A549 (cell line): ENCODE results near the gene SYNE4.

ENCODE experiments used
- CHD4 ChIP-seq: fragments of 200-600 bp; sonication (generic); IDR thresholded peaks from 2 replicates; pipeline ENCODE4 v1.6.1; 2016; ENCODE audit warnings: antibody characterized with exemption, mild to moderate bottlenecking, borderline replicate concordance
- RARB ChIP-seq: fragments of 250-450 bp; sonication (Bioruptor Pico); IDR thresholded peaks from 2 replicates; pipeline ENCODE4 v1.8.0; 2021; ENCODE audit warnings: mild to moderate bottlenecking, moderate library complexity
- TF ChIP-seq, protein P1 (sequence below): fragments of 250-450 bp; sonication (Bioruptor Pico); IDR thresholded peaks from 2 replicates; pipeline ENCODE4 v1.5.0; 2021; ENCODE audit warnings: mild to moderate bottlenecking, moderate library complexity, borderline replicate concordance
- TF ChIP-seq, protein P2 (sequence below): IDR thresholded peaks from 2 replicates; pipeline ENCODE4 v1.6.1; 2012; ENCODE audit warnings: low read depth, borderline replicate concordance
- TF ChIP-seq, protein P3 (sequence below): fragments of >200 bp; sonication (Bioruptor Twin); formaldehyde crosslinking; IDR thresholded peaks from 3 replicates; pipeline ENCODE4 v1.5.1; 2016

DNA sequence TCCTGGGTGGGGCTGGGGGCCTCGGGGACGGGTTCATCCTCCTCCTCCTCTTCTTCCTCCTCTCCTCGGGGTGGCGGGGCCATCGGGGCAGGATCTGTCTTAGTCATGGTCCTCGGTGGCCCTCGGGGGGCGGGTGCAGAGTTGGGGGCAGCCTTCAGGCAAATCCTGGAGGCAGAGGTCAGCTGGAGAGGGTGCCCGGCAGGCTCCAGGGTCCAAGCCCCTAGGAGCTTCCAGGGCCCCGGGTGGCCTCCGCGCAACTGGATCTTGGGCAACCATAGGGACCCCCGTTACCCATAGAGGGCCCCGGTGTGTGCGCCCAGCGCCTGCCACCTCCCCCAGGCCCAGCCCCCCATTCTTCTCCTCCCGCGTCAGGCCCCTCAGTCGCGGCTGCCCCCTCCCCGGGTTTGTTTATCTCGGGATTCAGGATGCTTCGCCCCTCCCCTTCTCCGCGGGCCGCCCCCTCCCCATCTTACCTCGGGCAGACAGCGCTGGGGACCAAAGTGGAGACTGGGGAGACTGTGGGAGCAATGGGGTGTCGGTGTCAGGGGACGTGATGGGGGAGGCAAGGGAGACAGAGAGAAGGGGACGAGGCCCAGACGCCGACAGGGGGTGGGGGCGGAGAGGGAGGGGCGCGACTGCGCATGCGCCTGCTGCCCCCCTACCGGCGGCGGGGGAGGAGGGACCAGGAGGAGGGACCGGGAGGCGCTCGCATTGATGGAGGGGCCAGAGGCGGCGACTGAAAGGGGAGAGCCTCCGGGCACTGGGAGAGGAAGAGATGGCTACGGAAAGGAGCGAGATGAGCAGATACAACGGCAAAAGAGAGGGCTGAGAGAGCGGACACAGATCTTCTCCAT, 23.9 kb upstream of the SYNE4 start, which contains the start of gene CLIP3:
- TF ChIP-seq, protein P1, sequence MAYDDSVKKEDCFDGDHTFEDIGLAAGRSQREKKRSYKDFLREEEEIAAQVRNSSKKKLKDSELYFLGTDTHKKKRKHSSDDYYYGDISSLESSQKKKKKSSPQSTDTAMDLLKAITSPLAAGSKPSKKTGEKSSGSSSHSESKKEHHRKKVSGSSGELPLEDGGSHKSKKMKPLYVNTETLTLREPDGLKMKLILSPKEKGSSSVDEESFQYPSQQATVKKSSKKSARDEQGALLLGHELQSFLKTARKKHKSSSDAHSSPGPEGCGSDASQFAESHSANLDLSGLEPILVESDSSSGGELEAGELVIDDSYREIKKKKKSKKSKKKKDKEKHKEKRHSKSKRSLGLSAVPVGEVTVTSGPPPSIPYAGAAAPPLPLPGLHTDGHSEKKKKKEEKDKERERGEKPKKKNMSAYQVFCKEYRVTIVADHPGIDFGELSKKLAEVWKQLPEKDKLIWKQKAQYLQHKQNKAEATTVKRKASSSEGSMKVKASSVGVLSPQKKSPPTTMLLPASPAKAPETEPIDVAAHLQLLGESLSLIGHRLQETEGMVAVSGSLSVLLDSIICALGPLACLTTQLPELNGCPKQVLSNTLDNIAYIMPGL (CRISPR knock-in tag), result no peak
- TF ChIP-seq CHD4, result no peak
- no peak for TF ChIP-seq RARB (CRISPR knock-in tag)
- TF ChIP-seq, protein P2, sequence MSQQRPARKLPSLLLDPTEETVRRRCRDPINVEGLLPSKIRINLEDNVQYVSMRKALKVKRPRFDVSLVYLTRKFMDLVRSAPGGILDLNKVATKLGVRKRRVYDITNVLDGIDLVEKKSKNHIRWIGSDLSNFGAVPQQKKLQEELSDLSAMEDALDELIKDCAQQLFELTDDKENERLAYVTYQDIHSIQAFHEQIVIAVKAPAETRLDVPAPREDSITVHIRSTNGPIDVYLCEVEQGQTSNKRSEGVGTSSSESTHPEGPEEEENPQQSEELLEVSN, result no peak
- TF ChIP-seq, protein P3, sequence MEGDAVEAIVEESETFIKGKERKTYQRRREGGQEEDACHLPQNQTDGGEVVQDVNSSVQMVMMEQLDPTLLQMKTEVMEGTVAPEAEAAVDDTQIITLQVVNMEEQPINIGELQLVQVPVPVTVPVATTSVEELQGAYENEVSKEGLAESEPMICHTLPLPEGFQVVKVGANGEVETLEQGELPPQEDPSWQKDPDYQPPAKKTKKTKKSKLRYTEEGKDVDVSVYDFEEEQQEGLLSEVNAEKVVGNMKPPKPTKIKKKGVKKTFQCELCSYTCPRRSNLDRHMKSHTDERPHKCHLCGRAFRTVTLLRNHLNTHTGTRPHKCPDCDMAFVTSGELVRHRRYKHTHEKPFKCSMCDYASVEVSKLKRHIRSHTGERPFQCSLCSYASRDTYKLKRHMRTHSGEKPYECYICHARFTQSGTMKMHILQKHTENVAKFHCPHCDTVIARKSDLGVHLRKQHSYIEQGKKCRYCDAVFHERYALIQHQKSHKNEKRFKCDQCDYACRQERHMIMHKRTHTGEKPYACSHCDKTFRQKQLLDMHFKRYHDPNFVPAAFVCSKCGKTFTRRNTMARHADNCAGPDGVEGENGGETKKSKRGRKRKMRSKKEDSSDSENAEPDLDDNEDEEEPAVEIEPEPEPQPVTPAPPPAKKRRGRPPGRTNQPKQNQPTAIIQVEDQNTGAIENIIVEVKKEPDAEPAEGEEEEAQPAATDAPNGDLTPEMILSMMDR, result no peak
